Peyer's patch (tissue), 4 donors: ENCODE data around the gene RPTOR.

Source experiments
- CTCF ChIP-seq, 6 experiments: fragments of 450-650 bp in 4 of 6; fragments of 200-600 bp in 2 of 6; sonication (generic) in 1 of 6; IDR thresholded peaks; one replicate each; pipeline ENCODE4 v1.5.1; 2017 to 2019; ENCODE audit warnings: antibody characterized with exemption in 6 of 6, mild to moderate bottlenecking in 3 of 6, moderate library complexity in 1 of 6
- POLR2A ChIP-seq, 2 donors: fragments of 450-650 bp; IDR thresholded peaks; one replicate each; pipeline ENCODE4 v1.5.1; 2017; ENCODE audit warnings: antibody characterized with exemption in 2 of 2, mild to moderate bottlenecking in 2 of 2, moderate library complexity in 2 of 2

GRCh38 chr17:80850109-80850508, 305.5 kb downstream of the RPTOR start:
- no peak for TF ChIP-seq POLR2A (IDR thresholded peaks at IDR 0.05)
- TF ChIP-seq CTCF (IDR thresholded peaks at IDR 0.05) = no peak
